G401.6 (cell line): Measurements from ENCODE around the gene TICRR.
"Not testable (repeated sequence)": the region's sequence is repeated elsewhere in the genome, so short reads cannot be mapped to it uniquely, and the experiment has no call there.

Source experiments
- FAIRE-seq: peaks from 2 replicates; lab custom pipeline; 2012; peaks lifted over from hg19 to GRCh38; lab: Jason Lieb, UNC

TICRR gene, protein sequence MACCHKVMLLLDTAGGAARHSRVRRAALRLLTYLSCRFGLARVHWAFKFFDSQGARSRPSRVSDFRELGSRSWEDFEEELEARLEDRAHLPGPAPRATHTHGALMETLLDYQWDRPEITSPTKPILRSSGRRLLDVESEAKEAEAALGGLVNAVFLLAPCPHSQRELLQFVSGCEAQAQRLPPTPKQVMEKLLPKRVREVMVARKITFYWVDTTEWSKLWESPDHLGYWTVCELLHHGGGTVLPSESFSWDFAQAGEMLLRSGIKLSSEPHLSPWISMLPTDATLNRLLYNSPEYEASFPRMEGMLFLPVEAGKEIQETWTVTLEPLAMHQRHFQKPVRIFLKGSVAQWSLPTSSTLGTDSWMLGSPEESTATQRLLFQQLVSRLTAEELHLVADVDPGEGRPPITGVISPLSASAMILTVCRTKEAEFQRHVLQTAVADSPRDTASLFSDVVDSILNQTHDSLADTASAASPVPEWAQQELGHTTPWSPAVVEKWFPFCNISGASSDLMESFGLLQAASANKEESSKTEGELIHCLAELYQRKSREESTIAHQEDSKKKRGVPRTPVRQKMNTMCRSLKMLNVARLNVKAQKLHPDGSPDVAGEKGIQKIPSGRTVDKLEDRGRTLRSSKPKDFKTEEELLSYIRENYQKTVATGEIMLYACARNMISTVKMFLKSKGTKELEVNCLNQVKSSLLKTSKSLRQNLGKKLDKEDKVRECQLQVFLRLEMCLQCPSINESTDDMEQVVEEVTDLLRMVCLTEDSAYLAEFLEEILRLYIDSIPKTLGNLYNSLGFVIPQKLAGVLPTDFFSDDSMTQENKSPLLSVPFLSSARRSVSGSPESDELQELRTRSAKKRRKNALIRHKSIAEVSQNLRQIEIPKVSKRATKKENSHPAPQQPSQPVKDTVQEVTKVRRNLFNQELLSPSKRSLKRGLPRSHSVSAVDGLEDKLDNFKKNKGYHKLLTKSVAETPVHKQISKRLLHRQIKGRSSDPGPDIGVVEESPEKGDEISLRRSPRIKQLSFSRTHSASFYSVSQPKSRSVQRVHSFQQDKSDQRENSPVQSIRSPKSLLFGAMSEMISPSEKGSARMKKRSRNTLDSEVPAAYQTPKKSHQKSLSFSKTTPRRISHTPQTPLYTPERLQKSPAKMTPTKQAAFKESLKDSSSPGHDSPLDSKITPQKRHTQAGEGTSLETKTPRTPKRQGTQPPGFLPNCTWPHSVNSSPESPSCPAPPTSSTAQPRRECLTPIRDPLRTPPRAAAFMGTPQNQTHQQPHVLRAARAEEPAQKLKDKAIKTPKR (N-terminal part only)

DNA sequence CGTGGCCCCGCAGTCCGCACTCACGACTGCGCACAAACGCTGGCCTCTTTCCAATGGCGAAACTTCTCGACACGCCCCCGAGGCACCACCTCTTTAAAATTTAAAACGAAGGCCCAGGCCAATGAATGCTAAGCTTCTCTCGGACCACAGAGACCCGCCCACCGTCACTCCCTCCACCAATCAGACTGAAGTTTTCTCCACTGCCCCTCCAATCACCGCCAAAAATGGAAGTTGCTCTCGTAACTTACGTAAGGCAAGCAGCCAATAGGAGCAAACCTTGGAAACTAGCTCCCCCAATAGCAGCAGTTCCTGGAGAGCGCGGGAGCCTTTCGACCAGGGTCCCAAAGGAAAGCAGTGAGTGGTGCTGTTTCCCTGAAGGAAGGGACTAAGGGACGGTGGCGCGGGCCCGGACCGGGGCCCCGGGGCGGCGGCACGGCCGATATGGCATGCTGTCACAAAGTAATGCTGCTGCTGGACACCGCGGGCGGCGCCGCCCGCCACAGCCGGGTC, at the start of gene TICRR:
TSS of gene TICRR (plus strand) at position 324 of the 510 bp plus-strand sequence. CDS start at position 442, 118 bp downstream.
- FAIRE-seq = peak; percentile 99

DNA sequence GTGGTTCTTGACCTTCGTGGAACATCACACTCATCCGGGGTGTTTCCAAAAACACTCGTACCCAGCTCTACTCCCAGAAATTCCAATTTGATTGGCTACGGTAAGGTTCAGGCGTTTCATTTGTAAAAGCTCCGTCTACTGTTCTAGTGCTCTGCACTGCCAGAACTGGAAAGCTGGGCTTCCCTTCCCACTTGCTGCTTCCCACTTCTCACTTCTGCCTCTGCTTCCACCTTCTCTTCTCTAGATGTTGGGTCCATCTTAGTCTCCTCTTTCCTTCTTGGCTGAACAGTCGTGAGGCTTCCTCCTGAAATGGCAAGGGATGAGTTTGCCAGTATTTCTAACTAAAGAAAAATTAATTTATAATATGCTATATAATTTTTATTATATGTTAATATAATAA, 49.1 kb upstream of the TICRR start:
- no peak for FAIRE-seq

DNA sequence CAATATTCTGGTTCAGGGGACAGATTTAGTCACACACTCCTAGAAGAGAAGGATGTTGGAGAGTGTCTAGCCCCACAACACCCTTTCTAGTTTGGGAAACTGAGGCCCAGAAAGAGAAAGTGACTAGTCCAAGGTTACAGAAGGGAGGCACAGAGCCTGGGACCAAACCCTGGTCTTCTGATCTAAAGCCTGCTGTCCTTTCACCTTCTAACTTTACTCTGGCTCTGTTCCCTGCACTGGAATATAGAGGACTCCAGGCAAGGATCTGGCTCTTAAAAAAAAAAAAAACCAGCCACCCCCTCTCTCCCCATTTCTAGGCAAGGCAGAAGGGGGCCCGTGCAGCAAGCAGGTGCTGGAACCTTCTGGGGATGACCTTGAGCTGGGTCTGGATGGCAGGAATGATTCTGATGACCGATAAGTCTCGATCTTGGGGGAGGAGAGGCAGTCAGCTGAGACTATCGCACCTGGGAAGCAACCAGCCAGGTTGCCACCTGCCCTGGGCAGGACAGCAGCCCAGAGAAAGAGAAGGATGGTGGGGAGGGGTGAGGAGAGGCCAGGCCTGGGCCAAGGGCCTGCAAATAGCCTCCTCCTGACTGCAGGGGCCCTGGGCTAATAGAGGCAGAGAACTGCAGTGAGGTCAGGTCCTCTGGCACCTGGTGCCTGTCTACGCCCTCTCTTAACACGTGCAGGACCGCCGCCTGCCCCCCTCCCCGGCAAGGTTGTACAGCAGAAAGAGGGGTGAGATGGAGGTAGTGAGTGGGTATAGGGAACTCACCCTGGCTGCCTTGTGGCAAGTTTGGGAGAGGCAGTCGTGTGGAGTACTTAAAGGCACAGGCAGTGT, 48.4 kb upstream of the TICRR start:
- FAIRE-seq = no peak

DNA sequence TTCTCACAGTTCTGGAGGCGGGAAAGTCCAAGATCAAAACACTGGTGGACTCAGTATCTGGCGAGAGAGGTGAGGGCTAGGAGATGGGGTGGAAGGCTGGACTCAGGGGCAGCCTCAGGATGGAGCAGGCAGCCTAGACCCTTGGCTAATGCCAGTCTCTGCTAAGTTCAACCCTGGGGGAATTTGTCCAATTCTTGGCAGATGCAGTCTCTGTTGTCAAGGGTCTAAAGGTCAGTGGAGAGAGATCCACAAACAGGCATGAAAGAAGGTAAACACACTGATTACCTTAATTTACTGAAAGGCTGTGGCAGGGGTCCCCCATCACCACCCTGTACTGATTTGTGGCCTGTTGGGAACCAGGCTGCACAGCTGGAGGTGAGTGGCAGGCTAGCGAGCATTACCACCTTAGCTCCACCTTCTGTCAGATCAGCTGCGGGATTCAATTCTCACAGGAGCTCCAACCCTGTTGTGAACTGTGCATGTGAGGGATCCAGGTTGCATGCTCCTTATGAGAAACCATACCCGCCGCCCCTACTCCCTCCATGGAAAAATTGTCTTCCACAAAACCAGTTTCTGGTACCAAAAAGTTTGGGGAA, 46.4 kb upstream of the TICRR start:
- no peak for FAIRE-seq

DNA sequence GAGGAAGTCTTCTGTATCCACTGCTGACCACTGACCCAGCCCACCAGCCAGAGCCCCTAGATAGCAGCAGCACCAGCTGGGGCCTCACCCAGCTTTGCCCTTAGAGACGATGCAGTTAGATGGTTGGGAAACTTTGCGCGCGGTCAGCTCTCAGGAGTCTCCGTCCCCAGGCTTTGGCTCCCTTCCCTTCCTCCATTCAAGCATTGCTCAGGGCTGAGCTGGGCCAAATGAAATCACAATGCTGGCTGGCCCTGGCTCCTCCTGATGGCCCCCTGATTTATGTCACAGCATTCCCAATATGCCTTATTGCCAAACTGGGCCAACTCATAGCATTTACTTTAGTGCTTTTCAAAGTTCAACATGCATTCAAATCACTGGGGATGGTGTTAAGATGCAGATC, 44.3 kb upstream of the TICRR start:
- no peak for FAIRE-seq

DNA sequence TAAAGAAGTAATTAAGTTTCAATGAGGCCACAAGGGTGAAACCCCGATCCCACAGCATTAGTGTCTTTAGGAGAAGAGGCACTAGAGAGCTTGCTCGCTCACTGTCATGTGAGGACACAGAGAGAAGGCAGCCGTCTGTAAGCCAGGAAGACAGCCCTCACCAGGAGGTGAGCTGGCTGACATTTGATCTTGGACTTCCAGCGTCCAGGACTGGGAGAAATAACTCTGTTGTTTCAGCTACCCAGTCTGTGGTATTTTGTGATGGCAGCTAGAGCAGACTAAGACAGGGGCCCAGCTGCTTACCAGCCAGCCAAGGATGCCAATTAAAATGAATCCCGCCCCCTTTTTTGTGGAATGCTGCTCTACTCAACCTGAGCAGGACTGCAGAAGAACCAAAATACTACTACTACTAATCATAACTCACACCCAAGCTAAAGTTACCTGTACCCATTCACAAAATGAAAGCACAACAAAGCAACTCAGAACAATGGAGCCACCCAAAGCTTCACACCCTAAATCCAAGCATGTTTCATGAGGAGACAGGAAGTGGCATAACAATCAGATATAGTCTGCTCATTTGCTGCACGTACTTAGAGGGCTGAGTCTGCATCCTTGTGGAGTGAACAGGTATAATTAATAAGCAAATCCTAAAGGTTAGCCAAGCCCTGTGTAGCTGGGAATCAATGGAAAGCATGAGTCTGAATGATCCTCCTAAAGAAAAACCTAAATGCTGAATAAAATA, 43.3 kb upstream of the TICRR start:
- no peak for FAIRE-seq

DNA sequence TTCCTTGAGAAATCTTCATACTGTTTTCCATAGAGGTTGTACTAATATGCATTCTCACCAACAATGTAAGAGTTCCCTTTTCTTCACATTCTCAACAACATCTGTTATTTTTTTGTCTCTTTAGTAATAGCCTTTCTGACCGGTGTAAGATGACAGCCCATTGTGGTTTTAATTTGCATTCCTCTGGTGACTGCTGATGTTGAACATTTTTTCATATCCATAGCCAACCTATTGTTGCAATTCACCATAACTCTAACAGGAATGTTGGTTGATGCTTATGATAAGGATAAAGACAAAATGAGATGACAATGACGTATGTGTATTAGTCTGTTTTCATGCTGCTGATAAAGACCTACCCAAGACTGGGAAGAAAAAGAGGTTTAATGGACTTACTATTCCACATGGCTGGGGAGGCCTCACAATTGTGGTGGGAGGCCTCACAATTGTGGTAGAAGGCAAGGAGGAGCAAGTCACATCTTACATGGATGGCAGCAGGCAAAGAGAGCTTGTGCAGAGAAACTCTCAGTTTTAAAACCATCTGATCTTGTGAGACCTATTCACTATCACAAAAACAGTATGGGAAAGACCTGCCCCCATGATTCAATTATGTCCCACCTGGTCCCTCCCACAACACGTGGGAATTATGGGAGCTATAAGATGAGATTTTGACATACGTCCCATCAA, 41.3 kb upstream of the TICRR start:
- no peak for FAIRE-seq

DNA sequence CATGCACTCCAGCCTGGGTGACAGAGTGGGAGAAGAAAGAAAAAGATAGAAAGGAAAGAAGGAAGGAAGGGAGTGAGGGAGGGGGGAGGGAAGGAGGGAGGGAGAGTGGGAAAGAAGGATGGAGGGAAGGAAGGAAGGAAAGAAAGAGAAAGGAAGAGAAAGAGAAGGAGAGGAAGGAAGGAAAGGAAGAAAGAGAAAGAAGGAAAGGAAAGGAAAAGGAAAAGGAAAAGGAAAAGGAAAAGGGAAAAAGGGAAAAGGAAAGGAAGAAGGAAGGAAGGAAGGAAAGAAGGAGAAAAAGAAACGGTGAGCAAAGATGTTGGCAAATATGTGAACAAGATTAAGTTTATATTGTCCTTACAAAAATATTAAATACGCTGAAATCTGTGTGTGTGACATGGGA, 36.2 kb upstream of the TICRR start:
- FAIRE-seq = no peak

DNA sequence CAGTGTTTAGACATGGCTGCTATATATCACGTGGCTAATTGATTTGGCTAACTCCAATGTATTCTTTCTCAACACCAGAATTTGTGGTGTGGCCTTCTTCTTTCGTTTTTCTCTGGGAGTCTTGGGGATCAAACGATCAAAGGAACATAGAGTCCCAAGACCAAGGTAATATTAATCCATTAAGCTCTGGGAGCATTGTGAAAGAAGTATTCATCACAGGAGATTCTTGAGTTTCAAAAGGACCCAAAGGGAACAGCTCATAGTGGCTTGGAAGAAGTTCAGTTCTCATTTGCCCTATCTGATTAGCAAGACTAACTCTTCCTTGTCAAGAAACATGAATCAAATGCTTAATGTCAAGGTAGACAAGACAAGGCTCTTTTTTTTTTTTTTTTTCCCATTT, 32.9 kb upstream of the TICRR start:
- FAIRE-seq = no peak

DNA sequence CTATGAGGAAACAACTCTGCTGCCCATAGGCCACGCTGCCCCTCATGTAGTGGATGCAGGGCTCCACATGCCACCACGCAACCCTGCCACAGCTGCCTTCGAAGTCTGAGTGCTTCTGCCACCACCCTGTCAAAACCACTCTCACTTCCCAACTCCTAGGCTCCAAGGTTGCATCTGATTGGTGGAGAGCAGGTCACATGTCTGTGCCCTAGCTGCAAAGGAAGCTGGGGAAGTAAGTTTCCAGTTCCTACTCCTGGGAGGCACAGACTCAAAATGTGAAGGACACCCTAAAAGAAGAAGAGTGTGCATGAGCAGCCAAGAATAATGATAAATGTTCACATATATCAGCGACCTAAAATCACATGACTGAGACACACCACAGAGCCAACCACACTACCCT, 31.9 kb upstream of the TICRR start:
- FAIRE-seq = no peak

DNA sequence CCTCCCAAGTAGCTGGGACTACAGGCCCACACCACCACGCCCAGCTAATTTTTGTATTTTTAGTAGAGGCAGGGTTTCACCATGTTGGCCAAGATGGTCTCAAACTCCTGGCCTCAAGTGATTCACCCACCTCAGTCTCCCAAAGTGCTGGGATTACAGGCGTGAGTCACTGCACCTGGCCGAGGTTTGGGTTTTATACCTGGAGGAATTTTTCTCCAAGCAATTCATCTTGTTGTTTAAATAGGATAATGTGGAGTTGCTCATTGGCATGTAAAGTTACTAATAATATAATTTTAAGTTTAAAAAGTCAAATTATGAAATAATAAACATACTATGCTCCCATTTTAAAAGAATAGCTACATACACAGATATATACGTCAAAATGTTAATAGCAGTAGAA, 26.1 kb upstream of the TICRR start:
- FAIRE-seq = not testable (repeated sequence)

DNA sequence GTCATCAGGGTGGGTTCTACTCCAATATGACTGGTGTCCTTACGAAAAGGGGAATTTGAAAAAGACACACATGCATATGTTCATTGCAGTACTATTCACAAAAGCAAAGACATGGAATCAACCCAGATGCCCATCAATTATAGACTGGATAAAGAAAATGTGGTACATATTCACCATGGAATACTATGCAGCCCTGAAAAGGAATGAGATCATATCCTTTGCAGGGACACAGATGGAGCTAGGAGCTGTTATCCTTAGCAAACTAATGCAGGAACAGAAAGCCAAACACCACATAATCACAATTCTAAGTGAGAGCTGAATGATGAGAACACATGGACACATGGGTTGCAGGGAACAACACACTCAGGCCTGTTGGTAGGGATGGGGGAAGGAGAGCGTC, 24.8 kb upstream of the TICRR start:
- no peak for FAIRE-seq

DNA sequence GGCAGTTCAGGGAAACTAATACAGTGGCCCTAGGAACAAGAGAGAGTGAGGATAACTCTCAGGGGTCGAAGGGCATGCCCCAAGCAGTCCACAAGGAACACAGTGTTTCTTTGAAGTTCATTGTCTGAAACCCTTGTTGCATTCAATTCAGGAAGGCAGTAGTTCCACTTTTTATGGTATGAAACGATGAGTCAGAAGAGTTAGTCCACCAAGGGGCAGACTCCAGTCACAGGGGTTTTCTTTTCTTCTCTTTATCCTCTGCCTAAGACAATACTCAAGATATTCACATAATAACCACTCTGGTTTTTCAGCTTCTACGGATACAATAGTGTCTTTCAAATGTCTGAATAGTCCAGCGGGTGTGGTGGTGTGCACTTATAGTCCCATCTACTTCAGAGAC, 23.7 kb upstream of the TICRR start:
- no peak for FAIRE-seq

DNA sequence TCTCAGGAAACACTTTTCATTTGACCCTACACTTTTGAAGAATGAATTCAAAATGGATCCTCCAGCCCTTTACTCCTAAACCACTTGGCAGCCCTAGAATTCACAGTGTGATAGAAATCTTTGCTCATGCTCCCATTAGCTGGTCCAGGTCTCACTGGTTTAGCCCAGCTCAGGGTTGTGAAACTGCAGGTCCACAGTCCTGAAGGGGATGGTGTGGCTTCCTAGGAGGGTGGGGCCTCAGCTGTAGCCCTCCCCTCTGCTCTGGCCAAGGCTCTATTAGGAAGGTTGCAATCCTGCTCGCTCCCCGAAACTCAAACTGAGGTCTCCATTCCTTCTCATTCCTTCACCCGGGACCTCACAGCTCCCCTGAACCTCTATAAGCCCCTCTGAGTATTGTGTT, 21.6 kb upstream of the TICRR start:
- no peak for FAIRE-seq

DNA sequence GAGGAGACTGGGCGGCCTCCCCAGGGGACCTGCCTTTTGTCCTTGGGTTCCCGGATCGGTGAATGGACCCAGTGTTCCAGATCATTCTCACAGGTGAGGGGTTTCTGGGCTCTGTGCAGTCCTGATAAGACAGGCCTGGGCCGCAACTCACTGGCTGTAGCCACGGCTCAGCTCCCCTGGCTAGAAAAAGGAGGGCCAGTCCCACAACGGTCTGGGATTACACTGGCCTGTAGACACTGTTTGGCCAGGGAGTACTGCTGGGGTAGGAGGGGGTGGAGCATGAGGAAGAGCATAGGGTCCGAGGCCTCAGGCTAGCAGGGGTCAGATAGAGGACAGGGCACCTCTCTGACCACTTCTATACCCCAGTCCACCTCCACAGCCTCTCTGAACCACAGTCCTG, 21.0 kb upstream of the TICRR start:
- FAIRE-seq = no peak

DNA sequence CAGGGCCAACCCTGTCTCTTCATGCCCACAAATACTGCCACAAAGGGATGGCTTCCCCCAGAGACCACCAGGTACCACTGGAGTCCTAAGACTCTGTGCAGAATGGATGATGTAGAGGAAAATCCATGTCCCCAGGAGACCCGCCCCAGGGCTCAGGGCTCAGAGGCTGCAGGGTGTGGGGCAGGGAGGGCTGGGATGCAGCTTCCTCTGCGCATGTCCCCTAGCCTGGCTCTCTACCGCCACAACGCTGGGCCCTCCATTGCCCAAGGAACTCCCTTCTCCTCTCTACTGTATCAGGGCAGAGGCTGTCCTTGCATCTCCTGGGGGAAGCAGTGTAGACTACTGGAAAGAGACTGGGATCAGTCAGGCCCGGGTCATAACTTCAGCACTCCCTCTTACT, 19.5 kb upstream of the TICRR start:
- FAIRE-seq = no peak

DNA sequence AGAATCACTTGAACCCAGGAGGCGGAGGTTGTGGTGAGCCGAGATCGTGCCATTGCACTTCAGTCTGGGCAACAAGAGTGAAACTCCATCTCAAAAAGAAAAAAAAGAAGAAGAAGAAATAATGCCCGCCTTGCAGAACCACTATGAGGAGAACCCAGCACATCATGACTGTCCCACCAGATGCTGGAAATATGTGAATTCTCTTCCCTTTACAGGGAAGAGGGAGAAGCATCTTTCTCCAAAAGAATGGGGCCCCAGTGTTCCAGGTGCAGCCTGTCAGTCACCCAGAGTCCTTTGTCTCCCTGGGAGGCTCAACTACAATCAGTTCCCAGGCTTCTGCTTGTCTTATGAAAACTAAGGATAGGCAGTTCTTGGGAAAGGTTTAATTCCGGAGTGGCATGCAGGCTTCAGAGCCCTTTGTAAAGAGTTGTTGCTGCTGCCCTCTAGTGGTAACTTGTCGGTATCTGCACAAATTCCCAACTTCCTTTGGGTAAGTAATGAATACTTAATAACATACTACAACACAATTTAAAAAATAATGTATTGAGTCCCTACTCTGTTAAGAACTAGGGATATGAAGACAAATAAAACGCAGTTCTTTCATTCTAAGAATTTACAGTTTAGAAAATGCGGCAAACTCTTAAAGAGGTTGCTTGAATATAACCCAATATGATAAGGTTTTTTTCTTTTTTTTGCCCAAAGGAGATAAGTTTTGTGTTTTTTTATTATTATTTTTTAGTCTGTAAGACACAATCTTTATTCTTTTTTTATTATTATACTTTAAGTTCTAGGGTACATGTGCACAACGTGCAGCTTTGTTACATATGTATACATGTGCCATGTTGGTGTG, 18.6 kb upstream of the TICRR start:
- peak; percentile 94 for FAIRE-seq

DNA sequence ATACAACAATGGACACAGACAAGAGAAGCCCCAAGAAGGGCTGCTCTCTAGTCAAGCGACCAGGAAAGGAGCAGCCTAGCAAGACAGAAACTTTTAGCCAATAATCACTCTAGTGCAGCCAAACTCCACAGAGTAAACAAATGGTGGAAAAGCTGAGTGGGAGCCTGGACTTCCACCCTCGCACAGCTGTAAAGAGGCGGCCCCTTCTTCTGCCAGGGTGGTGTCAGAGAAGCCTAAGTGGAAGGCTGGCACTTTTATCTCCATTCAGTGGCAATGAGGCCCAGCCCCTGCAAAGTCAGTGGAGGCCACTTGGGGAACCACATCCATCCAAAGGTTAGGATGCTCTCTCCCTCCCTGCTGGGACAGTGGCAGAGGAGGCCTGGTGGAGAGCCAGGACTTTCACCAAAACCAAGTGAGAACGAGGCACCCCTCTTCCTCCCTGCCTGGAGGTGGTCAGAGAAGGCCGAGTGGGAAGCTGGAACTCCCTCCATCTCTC, 15.5 kb upstream of the TICRR start:
- no peak for FAIRE-seq

DNA sequence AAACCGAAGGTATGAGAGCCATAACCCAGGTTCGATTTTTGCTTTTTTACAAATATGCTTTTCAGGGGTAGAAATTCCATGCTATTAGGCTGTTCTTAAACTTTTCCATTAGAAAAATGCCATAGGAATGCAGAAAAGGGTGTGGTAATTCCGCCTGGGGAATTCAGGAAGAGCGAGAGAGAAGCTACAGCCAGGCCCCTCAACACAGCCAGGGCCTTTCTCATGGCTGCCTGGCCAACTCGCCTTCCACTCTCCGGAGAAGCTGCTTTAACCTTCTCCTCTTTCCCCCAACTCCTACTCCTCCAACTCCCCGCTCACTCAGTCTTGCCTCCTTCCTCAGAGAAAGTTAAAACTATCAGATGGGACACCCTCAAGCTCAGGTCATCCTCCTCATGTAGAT, 9.1 kb upstream of the TICRR start:
- no peak for FAIRE-seq
